Measurements from ENCODE around the gene FOXK2.
A peak's percentile ranks its signal among the peaks of the same experiment; 100 is the strongest.

FOXK2 gene

DNA sequence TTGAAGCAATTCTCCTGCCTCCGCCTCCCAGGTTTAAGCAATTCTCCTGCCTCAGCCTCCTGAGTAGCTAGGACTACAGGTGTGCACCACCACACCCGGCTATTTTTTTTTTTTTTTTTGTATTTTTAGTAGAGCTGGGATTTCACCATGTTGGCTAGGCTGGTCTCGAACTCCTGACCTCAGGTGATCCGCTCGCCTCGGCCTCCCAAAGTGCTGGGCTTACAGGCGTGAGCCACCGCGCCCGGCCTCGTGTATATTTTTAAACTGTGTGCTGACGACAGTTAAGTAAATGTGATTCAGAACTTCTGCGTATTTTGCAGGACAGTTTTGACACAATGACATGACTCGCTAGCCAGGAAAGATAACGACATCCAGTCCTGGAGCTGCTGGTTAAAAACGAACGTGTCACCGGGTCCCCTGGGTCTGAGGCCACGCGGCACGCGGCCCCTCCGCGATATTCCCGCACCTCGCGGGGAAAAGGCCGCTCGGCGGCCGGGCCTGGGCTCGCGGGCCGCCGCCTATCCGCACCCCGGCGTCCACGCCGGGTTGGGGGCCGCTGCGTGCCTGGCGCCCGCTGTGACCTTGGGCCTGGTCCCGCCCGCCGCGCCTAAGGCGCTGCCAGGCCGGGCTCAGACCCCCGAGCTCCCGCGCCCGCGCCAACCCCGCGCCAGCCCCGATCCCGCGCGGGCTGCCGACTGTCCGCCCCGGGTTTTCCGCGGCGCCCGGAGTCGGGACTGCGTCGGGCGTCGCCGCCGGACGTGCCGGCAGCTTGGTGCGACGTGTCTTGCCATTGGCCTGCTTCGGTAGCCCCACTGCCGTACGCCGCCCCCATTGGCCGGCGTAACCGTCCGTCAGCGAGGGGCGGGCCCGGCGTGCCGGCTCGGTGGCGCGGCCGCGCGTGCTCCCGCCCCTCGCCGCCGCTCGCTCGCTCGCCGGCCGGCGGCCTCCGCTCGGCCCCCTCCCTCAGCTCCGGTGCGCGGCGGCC lies at the start of gene FOXK2:
Gene FOXK2, plus strand, starts transcription at position 907 of the 985 bp plus-strand sequence. CDS start 157 bp downstream, outside the sequence.
- peak; percentile 71 for FAIRE-seq

DNA sequence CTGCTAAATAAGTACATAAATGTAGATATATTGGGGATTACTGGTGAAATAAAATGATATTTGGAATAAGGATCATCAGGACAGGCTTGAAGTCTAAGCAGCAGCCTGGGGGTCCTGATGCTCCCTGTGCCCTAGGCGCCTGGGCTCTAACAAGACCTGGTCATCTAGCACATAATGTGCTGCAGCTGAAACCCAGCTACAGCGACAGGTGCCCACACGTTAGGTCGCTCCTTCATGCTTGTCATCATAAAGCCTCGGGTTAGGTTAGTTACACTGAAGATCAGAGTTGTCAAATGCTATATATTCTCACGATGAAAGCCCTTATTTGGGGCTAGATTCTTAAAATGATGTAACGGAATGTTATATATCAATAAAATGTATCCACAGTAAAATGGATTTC lies 49.5 kb upstream of the FOXK2 start:
- no peak for FAIRE-seq
- no peak for DNase-seq (ENCODE audit: insufficient read length, low spot score)

More for the DNA sequence above, at the start of gene FOXK2:
- DNase-seq (ENCODE audit: insufficient read length, low spot score) = peak; percentile 99

GRCh38 chr17:82474223-82475010 lies 45.1 kb upstream of the FOXK2 start:
- FAIRE-seq (no peak), DNase-seq (ENCODE audit: insufficient read length, low spot score) (no peak)

GRCh38 chr17:82475458-82475857 lies 44.1 kb upstream of the FOXK2 start:
- no peak for DNase-seq (ENCODE audit: insufficient read length, low spot score)
- no peak for FAIRE-seq

- no peak for FAIRE-seq
- DNase-seq (ENCODE audit: insufficient read length, low spot score) = no peak
Measured at GRCh38 chr17:82477934-82478333, 41.6 kb upstream of the FOXK2 start.

- no peak for FAIRE-seq
- no peak for DNase-seq (ENCODE audit: insufficient read length, low spot score)
Measured at GRCh38 chr17:82479602-82480001, 39.9 kb upstream of the FOXK2 start.

DNA sequence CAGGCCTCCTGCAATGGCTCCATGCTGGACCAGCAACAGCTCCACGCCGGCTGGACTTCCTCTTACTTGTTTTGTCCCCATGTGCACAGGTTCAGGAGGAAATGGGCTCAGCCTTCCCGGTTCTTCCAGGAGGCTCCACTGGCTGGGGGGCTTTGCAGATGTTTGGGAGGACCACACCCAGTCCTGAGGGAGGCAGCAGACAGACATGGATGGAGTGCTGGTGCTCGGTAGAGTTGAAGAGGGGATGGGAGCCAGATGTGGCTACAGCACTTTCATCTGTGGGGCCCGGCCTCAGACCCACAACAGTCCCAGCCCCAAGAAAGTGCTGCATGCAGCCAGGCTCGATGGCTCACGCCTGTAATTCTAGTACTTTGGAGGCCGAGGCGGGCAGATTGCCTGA lies 39.2 kb upstream of the FOXK2 start:
- no peak for FAIRE-seq

DNA sequence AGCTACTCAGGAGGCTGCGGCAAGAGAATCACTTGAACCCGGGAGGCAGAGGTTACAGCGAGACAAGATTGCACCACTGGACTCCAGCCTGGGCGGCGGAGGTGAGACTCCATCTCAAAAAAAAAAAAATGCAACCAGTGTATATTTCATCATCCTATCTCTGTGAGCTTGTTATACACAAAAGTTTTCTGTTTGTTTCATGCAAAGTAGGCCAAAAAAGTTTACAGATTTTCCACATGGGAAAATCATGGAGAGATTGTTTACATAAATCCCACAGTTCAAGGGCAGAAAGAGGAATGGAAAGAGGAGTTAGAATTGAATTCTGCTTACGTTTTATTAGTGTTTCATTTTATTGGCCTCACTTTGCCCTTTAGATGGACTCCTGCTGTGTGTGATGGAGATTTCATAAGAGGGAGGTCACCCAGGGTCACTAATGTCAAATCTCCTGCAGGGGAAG lies 36.3 kb upstream of the FOXK2 start:
- no peak for FAIRE-seq

More for the DNA sequence above, 39.2 kb upstream of the FOXK2 start:
- no peak for DNase-seq (ENCODE audit: insufficient read length, low spot score)

DNA sequence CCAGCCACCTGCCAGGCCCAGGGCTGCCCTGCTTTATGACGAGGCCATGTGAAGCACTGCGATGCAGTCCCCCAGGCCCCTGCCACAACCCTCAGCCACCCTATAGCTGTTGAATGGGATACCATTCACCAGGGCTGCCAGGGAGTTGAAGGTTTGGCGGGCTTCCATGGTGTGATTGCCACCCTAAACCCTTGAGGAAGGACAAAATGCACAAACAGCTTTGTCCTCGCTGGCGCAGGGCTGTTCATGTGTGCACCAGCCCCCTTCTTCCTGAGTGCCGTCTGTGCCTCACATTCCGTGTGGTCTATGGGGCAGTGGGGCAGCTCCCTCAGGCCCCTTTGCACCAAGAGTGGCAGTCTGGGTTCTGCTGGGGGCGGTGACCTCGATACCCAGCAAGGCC lies 35.7 kb upstream of the FOXK2 start:
- FAIRE-seq (no peak), DNase-seq (ENCODE audit: insufficient read length, low spot score) (no peak)

More for the DNA sequence above, 36.3 kb upstream of the FOXK2 start:
- no peak for DNase-seq (ENCODE audit: insufficient read length, low spot score)

- FAIRE-seq (no peak), DNase-seq (ENCODE audit: insufficient read length, low spot score) (no peak)
Measured at GRCh38 chr17:82486231-82487094, 33.1 kb upstream of the FOXK2 start.

DNA sequence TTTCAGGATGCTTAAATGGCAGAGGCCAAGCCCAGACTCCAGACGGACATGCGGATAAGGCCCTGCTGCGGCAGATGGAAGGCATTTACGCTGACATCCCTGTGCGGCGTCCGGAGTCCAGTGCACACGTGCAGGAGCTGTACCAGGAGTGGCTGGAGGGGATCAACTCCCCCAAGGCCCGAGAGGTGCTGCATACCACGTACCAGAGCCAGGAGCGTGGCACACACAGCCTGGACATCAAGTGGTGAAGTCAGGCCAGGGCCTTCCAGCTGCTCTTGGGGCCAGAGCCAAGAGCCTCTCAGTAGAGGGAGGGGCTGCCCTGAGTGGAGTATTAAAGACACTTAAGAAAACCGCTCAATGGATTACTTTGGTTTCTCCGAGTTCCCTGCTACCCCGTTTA lies 31.6 kb upstream of the FOXK2 start:
- FAIRE-seq = no peak
- DNase-seq (ENCODE audit: insufficient read length, low spot score) = no peak

GRCh38 chr17:82489117-82489516 lies 30.4 kb upstream of the FOXK2 start:
- FAIRE-seq = no peak
- no peak for DNase-seq (ENCODE audit: insufficient read length, low spot score)

- DNase-seq (ENCODE audit: insufficient read length, low spot score) = no peak
- FAIRE-seq = no peak
Measured at GRCh38 chr17:82489851-82490511, 29.6 kb upstream of the FOXK2 start.

DNA sequence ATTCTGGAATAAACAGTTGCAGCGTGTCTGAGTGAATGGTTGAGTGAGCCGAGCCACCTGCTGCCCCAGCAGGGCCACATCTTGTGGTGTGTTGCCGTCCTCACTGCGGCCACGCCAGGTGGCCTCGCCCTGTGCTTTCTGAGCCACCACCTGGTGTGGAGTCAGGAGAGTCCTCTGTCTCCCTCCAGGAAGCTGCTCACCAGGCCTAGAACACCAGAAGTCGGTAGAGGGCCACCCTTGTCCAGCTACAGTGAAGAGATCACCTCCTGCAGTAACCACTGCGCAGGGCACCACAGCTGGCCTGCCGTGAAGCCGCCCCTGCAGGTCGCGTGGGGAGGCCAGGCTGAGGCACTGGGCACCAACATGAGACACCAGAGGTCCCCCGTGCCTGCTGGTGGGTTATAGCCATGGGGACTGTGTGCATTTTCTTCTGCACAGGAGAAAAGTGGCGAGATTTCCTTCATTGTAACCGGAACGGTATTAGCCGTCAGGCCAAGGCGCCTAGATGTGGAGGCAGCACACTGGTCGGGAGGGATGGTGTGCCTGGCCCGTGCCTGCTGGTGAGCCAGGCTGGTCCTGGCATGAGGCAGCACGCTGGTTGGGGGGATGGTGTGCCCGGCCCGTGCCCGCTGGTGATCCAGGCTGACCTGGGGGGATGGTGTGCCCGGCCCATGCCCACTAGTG lies 28.9 kb upstream of the FOXK2 start:
- DNase-seq (ENCODE audit: insufficient read length, low spot score) (no peak), FAIRE-seq (no peak)

DNA sequence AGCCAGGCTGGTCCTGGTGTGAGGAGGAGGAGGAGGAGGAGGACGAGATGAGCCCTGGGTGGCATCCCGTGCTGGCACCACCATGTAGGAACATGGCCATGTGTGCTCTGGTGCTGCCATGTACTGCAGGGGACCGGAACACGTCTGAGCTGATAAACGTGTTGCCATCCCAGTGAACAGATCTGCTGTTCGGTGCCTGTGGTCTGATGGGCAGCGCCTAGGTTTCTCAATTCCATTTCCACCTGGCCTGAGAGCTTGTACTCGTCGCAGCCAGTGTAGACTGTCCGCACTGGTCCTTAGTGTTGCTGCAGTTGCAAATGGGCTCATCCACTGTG lies 28.4 kb upstream of the FOXK2 start:
- DNase-seq (ENCODE audit: insufficient read length, low spot score) (no peak), FAIRE-seq (no peak)

- DNase-seq (ENCODE audit: insufficient read length, low spot score) (no peak), FAIRE-seq (no peak)
Measured at GRCh38 chr17:82491533-82491932, 28.0 kb upstream of the FOXK2 start.

DNA sequence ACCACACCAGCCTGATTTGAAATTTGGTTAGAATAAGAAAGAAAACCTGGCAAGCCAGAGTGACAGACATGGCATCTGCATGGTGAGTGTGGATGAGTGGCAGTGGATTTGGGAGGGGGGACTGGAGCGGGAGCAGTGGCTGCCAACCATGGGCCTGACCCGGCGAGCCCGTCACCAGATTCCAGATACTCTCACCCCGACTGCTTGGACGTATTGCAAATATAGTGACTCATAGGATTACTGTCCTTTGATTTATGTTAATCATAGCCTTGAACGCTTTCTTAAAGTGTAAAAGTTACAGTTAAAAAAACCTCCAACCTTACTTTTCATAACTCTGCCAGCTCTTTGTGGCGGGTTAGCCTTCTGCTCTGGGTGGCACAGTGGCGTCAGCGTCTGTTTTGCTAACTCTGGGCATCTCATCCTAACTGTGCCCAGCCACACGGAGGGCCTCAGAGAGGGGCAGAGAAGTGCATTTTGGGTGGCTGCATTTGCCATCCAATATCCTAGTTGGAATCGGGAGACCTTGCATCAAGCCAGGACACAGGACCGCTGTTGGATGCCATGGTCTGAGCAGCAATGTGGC lies 26.8 kb upstream of the FOXK2 start:
- DNase-seq (ENCODE audit: insufficient read length, low spot score) = no peak

DNA sequence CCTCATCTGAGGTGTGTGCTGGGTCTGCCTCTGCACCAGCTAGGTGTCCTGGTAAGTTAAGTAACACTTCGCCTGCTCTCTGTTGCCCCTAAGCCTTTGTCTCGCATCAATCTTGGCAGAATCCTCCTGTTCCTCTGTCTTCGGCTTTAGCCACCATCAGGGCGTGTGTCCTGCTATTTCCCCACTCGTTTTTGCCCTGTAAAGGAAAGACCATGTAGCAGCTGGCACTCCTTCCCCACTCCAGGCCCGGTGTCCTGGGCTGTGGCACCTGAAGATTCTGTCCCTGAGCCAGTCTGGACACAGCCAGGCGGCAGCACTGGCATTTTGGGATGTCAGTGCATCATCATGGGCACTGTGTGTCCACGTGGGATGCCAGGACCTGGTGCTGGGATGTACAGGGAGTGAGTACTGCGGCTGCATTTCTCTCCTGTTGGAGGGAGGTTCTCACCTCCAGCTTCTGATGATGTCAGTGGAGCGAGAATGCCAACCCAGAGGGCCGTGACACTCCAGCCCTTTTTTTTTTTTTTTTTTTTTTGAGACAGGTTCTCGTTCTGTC lies 26.2 kb upstream of the FOXK2 start:
- no peak for FAIRE-seq
- DNase-seq (ENCODE audit: insufficient read length, low spot score) = no peak

More for the DNA sequence above, 26.8 kb upstream of the FOXK2 start:
- FAIRE-seq = no peak

All from GM19239 (cell line).